Measurements from ENCODE around the gene MKRN2OS.

Gene MKRN2OS

GRCh38 chr3:12545473-12545791, at the start of gene MKRN2OS:
Gene MKRN2OS (minus strand): TSS chr3:12545499. CDS start chr3:12545464, 35 bp downstream.
- no peak for DNase-seq

GRCh38 chr3:12593473-12593872, 48.2 kb upstream of the MKRN2OS start:
- no peak for DNase-seq

- no peak for DNase-seq
Observed at GRCh38 chr3:12591997-12592715, 46.9 kb upstream of the MKRN2OS start.

- no peak for DNase-seq
Observed at GRCh38 chr3:12591456-12591855, 46.2 kb upstream of the MKRN2OS start.

GRCh38 chr3:12590096-12590495, 44.8 kb upstream of the MKRN2OS start:
- DNase-seq, result no peak

GRCh38 chr3:12588039-12589009, 43.0 kb upstream of the MKRN2OS start:
- no peak for DNase-seq

- no peak for DNase-seq
Observed at GRCh38 chr3:12586403-12586802, 41.1 kb upstream of the MKRN2OS start.

- DNase-seq, result no peak
Observed at GRCh38 chr3:12585970-12586369, 40.7 kb upstream of the MKRN2OS start.

- no peak for DNase-seq
Observed at GRCh38 chr3:12585181-12585580, 39.9 kb upstream of the MKRN2OS start.

GRCh38 chr3:12584083-12584482, 38.8 kb upstream of the MKRN2OS start:
- no peak for DNase-seq

GRCh38 chr3:12583280-12583679, 38.0 kb upstream of the MKRN2OS start:
- no peak for DNase-seq

- no peak for DNase-seq
Observed at GRCh38 chr3:12582730-12583129, 37.4 kb upstream of the MKRN2OS start.

- no peak for DNase-seq
Observed at GRCh38 chr3:12579905-12580304, 34.6 kb upstream of the MKRN2OS start.

GRCh38 chr3:12579456-12579855, 34.2 kb upstream of the MKRN2OS start:
- no peak for DNase-seq

GRCh38 chr3:12578742-12579141, 33.4 kb upstream of the MKRN2OS start:
- no peak for DNase-seq

- no peak for DNase-seq
Observed at GRCh38 chr3:12577379-12577778, 32.1 kb upstream of the MKRN2OS start.

- DNase-seq, result no peak
Observed at GRCh38 chr3:12574661-12575060, 29.4 kb upstream of the MKRN2OS start.

- no peak for DNase-seq
Observed at GRCh38 chr3:12574131-12574530, 28.8 kb upstream of the MKRN2OS start.

GRCh38 chr3:12571986-12572385, 26.7 kb upstream of the MKRN2OS start:
- DNase-seq, result no peak

GRCh38 chr3:12569836-12570235, 24.5 kb upstream of the MKRN2OS start:
- DNase-seq, result no peak

- no peak for DNase-seq
Observed at GRCh38 chr3:12568747-12569146, 23.4 kb upstream of the MKRN2OS start.

- no peak for DNase-seq
Observed at GRCh38 chr3:12566976-12567375, 21.7 kb upstream of the MKRN2OS start.

- no peak for DNase-seq
Observed at GRCh38 chr3:12562451-12562850, 17.2 kb upstream of the MKRN2OS start.

- no peak for DNase-seq
Observed at GRCh38 chr3:12561397-12561796, 16.1 kb upstream of the MKRN2OS start.

Measured in NCI-H2081 treated with DMSO at 0.1 percent for 48 hours (cell line).